K562 (cell line): ENCODE data around the gene B4GALNT4. TPM values are rescaled to one million over a fixed set of nuclear protein-coding genes. Genes with fewer than 3 reads are reported as not detected.

Source experiments
- CBFA2T3 ChIP-seq: fragments of 450-650 bp; IDR thresholded peaks from 2 replicates; pipeline ENCODE4 v1.6.1; 2017
- CXXC5 ChIP-seq: fragments of 250-450 bp; sonication (Bioruptor Pico); IDR thresholded peaks from 2 replicates; pipeline ENCODE4 v1.8.0; 2022; ENCODE audit warnings: inconsistent platforms, mild to moderate bottlenecking, moderate library complexity
- DPF2 ChIP-seq: fragments of 450-650 bp; IDR thresholded peaks from 2 replicates; pipeline ENCODE4 v1.6.1; 2016
- L3MBTL2 ChIP-seq: fragments of 450-650 bp; IDR thresholded peaks from 2 replicates; pipeline ENCODE4 v1.6.1; 2016; ENCODE audit warnings: mild to moderate bottlenecking, moderate library complexity
- MTA2 ChIP-seq: fragments of 450-650 bp; IDR thresholded peaks from 2 replicates; pipeline ENCODE4 v1.6.1; 2016; ENCODE audit warnings: low read depth
- MYC ChIP-seq, 2 experiments: fragments of 250-450 bp in 1 of 2; sonication (Bioruptor Pico) in 1 of 2; IDR thresholded peaks; 2 replicates each; pipeline versions ENCODE4 v1.5.1 to v1.6.1; 2012 to 2021; ENCODE audit warnings: low read depth in 2 of 2, borderline replicate concordance in 1 of 2, improper control_type of control experiment in 1 of 2, low read length in 1 of 2, mild to moderate bottlenecking in 1 of 2, moderate library complexity in 1 of 2
- NCOA6 ChIP-seq: fragments of 450-650 bp; IDR thresholded peaks from 2 replicates; pipeline ENCODE4 v1.6.1; 2017; ENCODE audit warnings: mild to moderate bottlenecking
- NR4A1 ChIP-seq, 2 experiments: fragments of 250-450 bp in 1 of 2; fragments of 450-650 bp in 1 of 2; sonication (Bioruptor Pico) in 1 of 2; IDR thresholded peaks; 2 replicates each; pipeline versions ENCODE4 v1.4.0 to v1.6.1; 2016 to 2020; ENCODE audit warnings: mild to moderate bottlenecking in 2 of 2, missing compliant biosample characterization in 1 of 2, missing genetic modification characterization in 1 of 2, moderate library complexity in 1 of 2
- PCBP2 ChIP-seq: fragments of 200-400 bp; formaldehyde crosslinking; IDR thresholded peaks from 2 replicates; pipeline ENCODE4 v1.6.1; 2018; ENCODE audit warnings: low read length, low read depth, mild to moderate bottlenecking, moderate library complexity; ENCODE audit not compliant: poor library complexity, severe bottlenecking
- RAD21 ChIP-seq, 2 experiments: fragments of 250-450 bp in 1 of 2; fragments of 450-650 bp in 1 of 2; sonication (Bioruptor Pico) in 1 of 2; formaldehyde crosslinking in 1 of 2; IDR thresholded peaks in 1 of 2; conservative IDR thresholded peaks in 1 of 2; 2 replicates each; pipeline versions ENCODE4 v1.4.0 to v1.8.0; 2020 to 2022; ENCODE audit warnings: mild to moderate bottlenecking in 2 of 2, moderate library complexity in 1 of 2
- RBFOX2 ChIP-seq: fragments of 200-400 bp; formaldehyde crosslinking; IDR thresholded peaks from 2 replicates; pipeline ENCODE4 v1.6.1; 2017; ENCODE audit warnings: low read depth, mild to moderate bottlenecking, low read length, moderate library complexity
- RFX1 ChIP-seq: fragments of 450-650 bp; IDR thresholded peaks from 2 replicates; pipeline ENCODE4 v1.6.1; 2016; ENCODE audit warnings: mild to moderate bottlenecking, moderate library complexity
- SAFB2 ChIP-seq: fragments of 200-400 bp; formaldehyde crosslinking; IDR thresholded peaks from 2 replicates; pipeline ENCODE4 v1.6.1; 2018; ENCODE audit warnings: borderline replicate concordance, low read length, low read depth, moderate library complexity; ENCODE audit not compliant: severe bottlenecking
- TOE1 ChIP-seq, 2 experiments: fragments of 450-650 bp in 1 of 2; sonication (generic) in 1 of 2; formaldehyde crosslinking in 1 of 2; IDR thresholded peaks; 2 replicates each; pipeline versions ENCODE4 v1.7.1 to v1.8.0; 2016 to 2022; ENCODE audit warnings: borderline replicate concordance in 2 of 2, mild to moderate bottlenecking in 2 of 2, antibody characterized with exemption in 1 of 2, inconsistent platforms in 1 of 2, low read depth in 1 of 2, missing genetic modification reagents in 1 of 2, moderate library complexity in 1 of 2
- ZNF263 ChIP-seq: sonication (generic); formaldehyde crosslinking; IDR thresholded peaks from 2 replicates; pipeline ENCODE4 v1.8.0; 2022; ENCODE audit warnings: mild to moderate bottlenecking, missing genetic modification reagents, borderline replicate concordance
- ZNF324 ChIP-seq: fragments of 250-450 bp; sonication (Bioruptor Pico); IDR thresholded peaks from 2 replicates; pipeline ENCODE4 v1.4.0; 2020; ENCODE audit warnings: mild to moderate bottlenecking
- ZNF583 ChIP-seq: fragments of 250-450 bp; sonication (Bioruptor Pico); IDR thresholded peaks from 2 replicates; pipeline ENCODE4 v1.4.0; 2020
- ZNF75A ChIP-seq: fragments of 450-650 bp; formaldehyde crosslinking; IDR thresholded peaks from 2 replicates; pipeline ENCODE4 v1.4.0; 2020; ENCODE audit warnings: mild to moderate bottlenecking
- polyA plus RNA-seq, 8 experiments: library from polyadenylated mRNA; depleted of rRNA in 4 of 8; stranded (reverse) in 5 of 8; unstranded in 3 of 8; fragments of >200 nt; fragmentation: Nextera tagmentation in 2 of 8; fragmentation: Illumina TruSeq in 1 of 8; extraction: Ambion mirVana in 2 of 8; extraction: Trizol in 1 of 8; gene quantifications; 2 replicates each; pipeline versions ENCODE4 v1.2.1 to v1.2.3, GENCODE V29; 2011 to 2014; ENCODE audit warnings: inconsistent platforms in 1 of 8, missing spikeins in 1 of 8
- total RNA-seq, 7 experiments: library from RNA; depleted of rRNA in 6 of 7; stranded (reverse); fragments of >200 nt in 6 of 7; fragmentation: Illumina TruSeq in 2 of 7; extraction: Trizol in 2 of 7; gene quantifications; 2 replicates each; pipeline versions ENCODE4 v1.2.1 to v1.2.3, GENCODE V29; 2011 to 2021; ENCODE audit warnings: low replicate concordance in 1 of 7
- TF ChIP-seq, protein P1 (sequence below): fragments of 450-650 bp; formaldehyde crosslinking; conservative IDR thresholded peaks from 2 replicates; pipeline ENCODE4 v1.4.0; 2022; ENCODE audit warnings: mild to moderate bottlenecking, missing genetic modification characterization
- TF ChIP-seq, protein P2 (sequence below): fragments of 250-450 bp; sonication (Bioruptor Pico); IDR thresholded peaks from 2 replicates; pipeline ENCODE4 v1.9.0; 2021; ENCODE audit warnings: mild to moderate bottlenecking, inconsistent platforms
- TF ChIP-seq, protein P3 (sequence below): fragments of 450-650 bp; IDR thresholded peaks from 2 replicates; pipeline ENCODE4 v1.6.1; 2014; ENCODE audit warnings: low read depth, mild to moderate bottlenecking, moderate library complexity, borderline replicate concordance

B4GALNT4 gene
- total and polyA plus RNA-seq, 9 of the 15 experiments (the other 6 are each of a cell fraction or from before 2014, with no cell fraction given): 0.20 to 37.1 (median 10.8) TPM; not detected in 1

DNA sequence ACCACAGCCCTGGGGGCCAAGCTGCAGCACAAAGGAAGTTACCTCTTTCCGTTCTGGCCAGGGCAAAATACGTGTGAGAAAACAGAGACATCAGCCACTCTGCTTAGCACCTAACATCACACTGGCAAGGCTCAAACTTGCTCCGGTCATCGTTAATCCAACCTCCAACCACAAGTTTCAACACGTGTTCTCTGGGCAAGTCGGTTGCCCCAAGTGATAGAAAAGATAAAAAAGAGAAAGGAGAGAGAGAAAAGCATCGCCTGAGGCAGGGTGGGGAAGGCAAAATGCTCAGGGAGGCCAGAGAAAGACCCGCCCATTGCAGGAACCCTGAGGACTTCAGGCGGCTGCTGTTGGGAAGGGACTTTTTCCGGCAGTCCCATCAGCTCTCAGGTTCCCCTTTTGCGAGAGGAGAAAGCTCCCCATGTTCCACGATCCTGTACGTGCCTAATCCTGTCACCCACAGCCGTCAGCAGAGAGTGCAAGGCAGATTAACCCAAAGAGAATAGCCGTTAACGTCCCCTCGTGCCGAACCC is 18.5 kb upstream of the B4GALNT4 start (continued):
- TF ChIP-seq NCOA6 (no peak), L3MBTL2 (peak; percentile 95), ZNF75A (CRISPR knock-in tag) (peak; percentile 78; the same call in 1 of the 2 replicates), TOE1 (IDR thresholded peaks at IDR 0.05; ENCODE audit: borderline replicate concordance) (0 out of 2 replicates have a peak, but pooled peaks have one; percentile 47), TOE1 (CRISPR knock-in tag; IDR thresholded peaks at IDR 0.05; ENCODE audit: borderline replicate concordance, low read depth) (no peak), CBFA2T3 (peak; percentile 55; the same call in 1 of the 2 replicates), ZNF324 (CRISPR knock-in tag) (peak; percentile 5; the same call in 1 of the 2 replicates), ZNF263 (CRISPR knock-in tag) (no peak), MYC (IDR thresholded peaks at IDR 0.05; ENCODE audit: low read depth, low read length) (peak; percentile 75), MYC (CRISPR knock-in tag; IDR thresholded peaks at IDR 0.05; ENCODE audit: borderline replicate concordance, low read depth) (peak; percentile 26; the same call in 1 of the 2 replicates), MTA2 (peak; percentile 30; the same call in 1 of the 2 replicates), DPF2 (peak; percentile 56), CXXC5 (CRISPR knock-in tag) (peak; percentile 69), RAD21 (CRISPR knock-in tag; conservative IDR thresholded peaks at IDR 0.05 in 1 of 2, IDR thresholded peaks at IDR 0.05 in 1 of 2) (0 out of 4 replicates have a peak, but pooled peaks of 1 of the 2 experiments have one; percentile 8), RFX1 (peak; percentile 35), PCBP2 (no peak), RBFOX2 (peak; percentile 48; the same call in 1 of the 2 replicates), SAFB2 (no peak), NR4A1 (CRISPR knock-in tag; IDR thresholded peaks at IDR 0.05) (peak; percentile 67; the same call in 1 of the 2 replicates), NR4A1 (tag; IDR thresholded peaks at IDR 0.05) (peak; percentile 60; the same call in 1 of the 2 replicates), ZNF583 (peak; percentile 32; the same call in 1 of the 2 replicates)
- TF ChIP-seq, protein P1, sequence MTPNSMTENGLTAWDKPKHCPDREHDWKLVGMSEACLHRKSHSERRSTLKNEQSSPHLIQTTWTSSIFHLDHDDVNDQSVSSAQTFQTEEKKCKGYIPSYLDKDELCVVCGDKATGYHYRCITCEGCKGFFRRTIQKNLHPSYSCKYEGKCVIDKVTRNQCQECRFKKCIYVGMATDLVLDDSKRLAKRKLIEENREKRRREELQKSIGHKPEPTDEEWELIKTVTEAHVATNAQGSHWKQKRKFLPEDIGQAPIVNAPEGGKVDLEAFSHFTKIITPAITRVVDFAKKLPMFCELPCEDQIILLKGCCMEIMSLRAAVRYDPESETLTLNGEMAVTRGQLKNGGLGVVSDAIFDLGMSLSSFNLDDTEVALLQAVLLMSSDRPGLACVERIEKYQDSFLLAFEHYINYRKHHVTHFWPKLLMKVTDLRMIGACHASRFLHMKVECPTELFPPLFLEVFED: 0 out of 2 replicates have a peak, but pooled peaks have one; percentile 72
- TF ChIP-seq, protein P2, sequence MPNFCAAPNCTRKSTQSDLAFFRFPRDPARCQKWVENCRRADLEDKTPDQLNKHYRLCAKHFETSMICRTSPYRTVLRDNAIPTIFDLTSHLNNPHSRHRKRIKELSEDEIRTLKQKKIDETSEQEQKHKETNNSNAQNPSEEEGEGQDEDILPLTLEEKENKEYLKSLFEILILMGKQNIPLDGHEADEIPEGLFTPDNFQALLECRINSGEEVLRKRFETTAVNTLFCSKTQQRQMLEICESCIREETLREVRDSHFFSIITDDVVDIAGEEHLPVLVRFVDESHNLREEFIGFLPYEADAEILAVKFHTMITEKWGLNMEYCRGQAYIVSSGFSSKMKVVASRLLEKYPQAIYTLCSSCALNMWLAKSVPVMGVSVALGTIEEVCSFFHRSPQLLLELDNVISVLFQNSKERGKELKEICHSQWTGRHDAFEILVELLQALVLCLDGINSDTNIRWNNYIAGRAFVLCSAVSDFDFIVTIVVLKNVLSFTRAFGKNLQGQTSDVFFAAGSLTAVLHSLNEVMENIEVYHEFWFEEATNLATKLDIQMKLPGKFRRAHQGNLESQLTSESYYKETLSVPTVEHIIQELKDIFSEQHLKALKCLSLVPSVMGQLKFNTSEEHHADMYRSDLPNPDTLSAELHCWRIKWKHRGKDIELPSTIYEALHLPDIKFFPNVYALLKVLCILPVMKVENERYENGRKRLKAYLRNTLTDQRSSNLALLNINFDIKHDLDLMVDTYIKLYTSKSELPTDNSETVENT: no peak
- TF ChIP-seq, protein P3, sequence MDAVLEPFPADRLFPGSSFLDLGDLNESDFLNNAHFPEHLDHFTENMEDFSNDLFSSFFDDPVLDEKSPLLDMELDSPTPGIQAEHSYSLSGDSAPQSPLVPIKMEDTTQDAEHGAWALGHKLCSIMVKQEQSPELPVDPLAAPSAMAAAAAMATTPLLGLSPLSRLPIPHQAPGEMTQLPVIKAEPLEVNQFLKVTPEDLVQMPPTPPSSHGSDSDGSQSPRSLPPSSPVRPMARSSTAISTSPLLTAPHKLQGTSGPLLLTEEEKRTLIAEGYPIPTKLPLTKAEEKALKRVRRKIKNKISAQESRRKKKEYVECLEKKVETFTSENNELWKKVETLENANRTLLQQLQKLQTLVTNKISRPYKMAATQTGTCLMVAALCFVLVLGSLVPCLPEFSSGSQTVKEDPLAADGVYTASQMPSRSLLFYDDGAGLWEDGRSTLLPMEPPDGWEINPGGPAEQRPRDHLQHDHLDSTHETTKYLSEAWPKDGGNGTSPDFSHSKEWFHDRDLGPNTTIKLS: peak; percentile 25; the same call in 1 of the 2 replicates
